Ramos (cell line): ENCODE results near the gene ACOX2.

Experiments
- in situ Hi-C: fragments of 300-500 bp; cut with MboI; formaldehyde crosslinking; loops from one replicate; pipeline ENCODE4 v1.14.3; 2022; ENCODE audit warnings: low sequenced_read_pairs; ENCODE audit not compliant: unreplicated experiment

Gene ACOX2

GRCh38 chr3:58519668-58520402 lies 17.2 kb downstream of the ACOX2 start:
- in situ Hi-C loops, result no loop called here

- in situ Hi-C loops, result no loop called here
Measured at GRCh38 chr3:58518291-58518789, 18.6 kb downstream of the ACOX2 start.

GRCh38 chr3:58514405-58514804 lies 22.6 kb downstream of the ACOX2 start:
- in situ Hi-C loops, result no loop called here

GRCh38 chr3:58508437-58508836 lies 28.6 kb downstream of the ACOX2 start:
- in situ Hi-C loops, result no loop called here

- in situ Hi-C loops, result no loop called here
Measured at GRCh38 chr3:58507356-58508078, 29.5 kb downstream of the ACOX2 start.

- in situ Hi-C loops, result no loop called here
Measured at GRCh38 chr3:58502872-58503271, 34.1 kb downstream of the ACOX2 start.

- in situ Hi-C loops, result no loop called here
Measured at GRCh38 chr3:58497097-58497496, 39.9 kb downstream of the ACOX2 start.

- in situ Hi-C loops, result no loop called here
Measured at GRCh38 chr3:58496206-58496857, 40.7 kb downstream of the ACOX2 start.

GRCh38 chr3:58495101-58495500 lies 41.9 kb downstream of the ACOX2 start:
- in situ Hi-C loops, result no loop called here

- in situ Hi-C loops, result no loop called here
Measured at GRCh38 chr3:58494107-58494506, 42.9 kb downstream of the ACOX2 start.

- in situ Hi-C loops, result no loop called here
Measured at GRCh38 chr3:58492494-58492905, 44.5 kb downstream of the ACOX2 start.

GRCh38 chr3:58491506-58492402 lies 45.2 kb downstream of the ACOX2 start, which contains the start of gene KCTD6:
KCTD6 (plus strand) TSS chr3:58492096; CDS start chr3:58498756, 6,660 bp downstream.
- in situ Hi-C loops, result no loop called here

- in situ Hi-C loops, result no loop called here
Measured at GRCh38 chr3:58490860-58491501, 46.0 kb downstream of the ACOX2 start.

- in situ Hi-C loops, result no loop called here
Measured at GRCh38 chr3:58488967-58489366, 48.0 kb downstream of the ACOX2 start.

GRCh38 chr3:58487140-58487886 lies 49.7 kb downstream of the ACOX2 start:
- in situ Hi-C loops, result no loop called here

GRCh38 chr3:58485801-58486435 lies 51.1 kb downstream of the ACOX2 start:
- in situ Hi-C loops, result no loop called here

GRCh38 chr3:58484722-58485069 lies 52.3 kb downstream of the ACOX2 start:
- in situ Hi-C loops, result no loop called here

- in situ Hi-C loops, result no loop called here
Measured at GRCh38 chr3:58484045-58484721, 52.8 kb downstream of the ACOX2 start.
